T1000 (cell line): ENCODE measurements around the gene PTPRN2.

Experiments used
- DNase-seq: peaks from one replicate; lab custom pipeline; 2025; ENCODE audit warnings: mixed read lengths; lab: John Stamatoyannopoulos, UW

PTPRN2 gene

DNA sequence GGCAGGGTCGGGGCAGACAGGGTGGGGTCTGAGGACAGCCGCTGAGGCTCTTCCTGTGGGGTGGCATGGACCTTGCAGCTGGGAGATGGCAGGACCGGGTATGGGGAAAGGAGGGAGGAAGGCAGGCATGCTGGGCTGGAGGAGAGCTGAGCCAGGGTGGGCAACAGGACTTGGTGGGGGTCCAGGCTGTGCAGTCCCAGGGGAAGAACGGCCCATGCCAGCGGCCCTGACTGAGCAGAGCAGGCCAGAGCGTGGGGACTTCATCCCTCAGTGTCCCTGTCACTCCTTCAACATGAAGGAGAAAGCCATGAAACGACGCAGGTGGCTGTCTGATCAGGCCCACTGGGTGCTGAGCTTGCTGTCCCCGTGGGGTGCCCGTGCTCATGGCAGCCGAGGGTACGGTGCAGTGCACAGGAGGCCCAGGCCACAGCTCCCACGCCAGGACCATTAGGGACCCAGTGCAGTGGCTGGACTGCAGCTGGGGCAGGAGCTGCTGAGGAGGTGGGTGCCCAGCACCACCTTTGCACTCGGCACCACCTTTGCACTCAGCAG, 519.6 kb downstream of the PTPRN2 start:
- DNase-seq = no peak

DNA sequence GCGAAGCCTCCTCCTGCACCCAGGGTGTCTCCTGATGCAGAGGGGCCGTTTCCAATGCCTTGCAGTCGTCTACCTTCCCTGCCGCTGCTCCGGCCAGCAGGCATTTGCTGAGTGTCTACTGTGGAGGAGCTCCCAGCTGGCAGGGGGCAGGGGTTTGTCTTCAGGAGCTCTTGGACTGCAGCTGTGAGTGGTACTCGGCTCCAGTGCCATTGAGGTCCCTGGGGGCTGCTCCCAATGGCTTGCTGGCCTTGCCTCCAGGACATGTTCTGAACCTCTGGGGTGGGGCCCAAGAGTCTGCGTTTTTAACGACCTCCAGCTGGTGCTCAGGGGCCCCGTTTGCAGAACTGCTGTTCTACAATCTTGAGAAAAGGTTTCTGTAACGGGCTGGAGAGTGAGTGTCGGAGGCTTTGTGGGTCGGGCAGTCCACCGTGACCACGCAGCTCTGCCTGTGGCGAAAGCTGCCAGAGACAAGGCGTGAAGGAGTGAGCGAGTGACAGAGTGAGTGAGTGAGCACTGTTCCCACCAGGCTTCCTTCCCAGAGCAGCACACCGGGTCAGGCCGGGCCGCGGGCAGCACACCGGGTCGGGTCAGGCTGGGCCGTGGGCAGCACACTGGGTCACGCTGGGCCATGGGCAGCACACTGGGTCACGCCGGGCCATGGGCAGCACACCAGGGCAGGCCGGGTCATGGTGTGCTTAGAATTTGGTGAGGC, 520.2 kb downstream of the PTPRN2 start:
- no peak for DNase-seq

DNA sequence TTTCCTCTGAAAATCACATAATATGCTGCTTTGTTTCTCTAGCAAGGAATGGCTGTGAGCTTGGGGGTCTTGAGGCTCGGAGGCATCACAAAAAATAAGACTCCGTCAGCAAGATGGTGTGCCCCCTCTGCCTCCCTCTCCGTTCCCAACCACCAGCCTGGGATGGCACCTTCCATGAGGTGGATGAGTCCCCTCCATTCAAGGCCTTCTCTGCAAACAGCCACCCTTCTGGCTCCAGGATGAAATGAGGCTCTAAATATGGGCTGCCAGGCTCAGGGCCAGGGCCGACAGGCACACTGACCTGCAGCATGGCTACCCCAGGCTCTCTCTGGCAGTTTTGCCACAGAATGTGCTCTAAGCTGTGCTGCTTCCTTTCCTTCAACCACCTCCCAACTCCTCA, 521.5 kb downstream of the PTPRN2 start:
- DNase-seq = no peak

- DNase-seq = no peak
Observed at GRCh38 chr7:158065340-158065739, 522.3 kb downstream of the PTPRN2 start.

- no peak for DNase-seq
Observed at GRCh38 chr7:158064631-158065030, 523.0 kb downstream of the PTPRN2 start.

DNA sequence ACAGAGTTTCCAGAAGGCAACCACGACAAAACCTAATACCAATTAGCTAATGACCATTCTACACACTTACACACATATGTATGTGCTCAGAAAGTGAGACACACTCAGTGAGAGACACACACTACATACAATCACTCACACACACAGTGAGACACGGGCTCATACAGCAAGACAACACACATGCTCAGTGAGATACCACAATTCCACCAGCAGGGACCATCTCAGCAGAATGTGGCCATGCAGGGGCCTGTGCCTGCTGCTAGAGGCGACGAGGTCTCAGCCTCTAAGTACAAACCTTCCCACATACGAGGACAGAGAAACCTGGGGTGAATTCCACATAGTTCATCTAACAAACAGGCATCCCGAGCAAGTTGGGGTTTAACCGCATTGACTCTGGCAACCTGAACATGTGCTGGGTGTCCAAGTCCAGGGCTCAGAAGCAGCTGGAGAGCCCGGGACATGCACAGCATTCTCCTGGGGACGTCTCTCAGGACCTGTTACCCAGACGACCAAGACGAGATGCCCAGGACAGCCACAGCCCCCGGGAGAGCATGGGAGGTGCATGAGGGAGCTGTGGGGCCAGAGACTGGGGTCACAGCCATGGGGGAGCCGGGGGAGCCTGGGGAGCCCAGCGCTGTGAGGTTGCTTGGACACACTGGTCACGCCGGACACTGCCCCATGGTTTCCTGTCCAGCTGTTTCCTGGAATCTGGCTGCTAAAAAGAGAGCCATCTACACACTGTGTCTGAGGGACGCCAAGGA, 523.6 kb downstream of the PTPRN2 start:
- DNase-seq = no peak

DNA sequence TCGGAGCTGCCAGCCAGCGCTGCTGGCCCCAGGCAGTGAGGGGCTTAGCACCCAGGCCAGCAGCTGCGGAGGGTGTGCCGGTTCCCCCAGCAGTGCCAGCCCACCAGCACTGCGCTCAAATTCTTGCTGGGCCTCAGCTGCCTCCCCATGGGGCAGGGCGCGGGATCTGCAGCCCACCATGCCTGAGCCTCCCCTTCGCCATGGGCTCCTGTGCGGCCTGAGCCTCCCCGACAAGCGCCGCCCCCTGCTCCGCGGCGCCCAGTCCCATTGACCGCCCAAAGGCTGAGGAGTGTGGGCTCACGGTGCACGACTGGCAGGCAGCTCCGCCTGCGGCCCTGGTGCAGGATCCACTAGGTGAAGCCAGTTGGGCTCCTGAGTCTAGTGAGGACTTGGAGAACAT, 525.0 kb downstream of the PTPRN2 start:
- no peak for DNase-seq

GRCh38 chr7:158061884-158062656, 525.6 kb downstream of the PTPRN2 start:
- DNase-seq = no peak

- no peak for DNase-seq
Observed at GRCh38 chr7:158061026-158061630, 526.5 kb downstream of the PTPRN2 start.

DNA sequence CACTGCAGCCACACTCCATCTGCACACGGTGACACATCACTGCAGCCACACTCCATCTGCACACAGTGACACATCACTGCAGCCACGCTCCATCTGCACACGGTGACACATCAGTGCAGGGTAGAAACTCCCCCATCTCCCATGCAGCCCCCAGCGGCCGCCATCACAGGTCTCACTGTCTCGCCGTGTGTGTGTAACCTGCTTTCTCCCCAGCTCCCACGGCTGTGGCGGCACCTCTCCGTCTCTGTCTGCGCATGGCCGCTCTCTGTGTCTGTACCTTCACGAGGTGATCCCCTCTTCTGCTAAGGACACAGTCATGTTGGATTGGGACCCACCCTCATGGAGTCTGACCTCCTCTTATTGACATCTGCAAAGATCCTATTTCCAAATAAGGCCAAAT, 527.4 kb downstream of the PTPRN2 start:
- no peak for DNase-seq

GRCh38 chr7:158057446-158057845, 530.2 kb downstream of the PTPRN2 start:
- DNase-seq = no peak

DNA sequence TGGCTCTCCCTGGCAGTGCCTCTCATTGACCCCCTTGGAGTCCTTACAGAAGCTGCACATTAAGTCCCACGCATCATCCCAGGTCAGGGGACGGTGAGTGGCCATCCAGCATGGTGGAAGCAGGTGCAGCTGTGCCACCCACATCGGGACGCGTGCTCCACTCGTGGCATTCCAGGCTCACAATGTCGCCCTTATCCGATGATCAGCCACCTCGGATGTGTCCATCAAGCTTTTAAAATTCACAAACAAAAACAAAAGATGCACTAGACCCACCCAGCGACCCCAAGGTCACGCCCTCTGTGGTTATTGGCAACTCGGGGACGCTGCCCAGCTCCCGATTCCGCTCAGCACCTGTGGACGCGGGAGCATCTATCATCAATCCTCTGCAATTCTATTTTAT, 530.9 kb downstream of the PTPRN2 start:
- DNase-seq = no peak

DNA sequence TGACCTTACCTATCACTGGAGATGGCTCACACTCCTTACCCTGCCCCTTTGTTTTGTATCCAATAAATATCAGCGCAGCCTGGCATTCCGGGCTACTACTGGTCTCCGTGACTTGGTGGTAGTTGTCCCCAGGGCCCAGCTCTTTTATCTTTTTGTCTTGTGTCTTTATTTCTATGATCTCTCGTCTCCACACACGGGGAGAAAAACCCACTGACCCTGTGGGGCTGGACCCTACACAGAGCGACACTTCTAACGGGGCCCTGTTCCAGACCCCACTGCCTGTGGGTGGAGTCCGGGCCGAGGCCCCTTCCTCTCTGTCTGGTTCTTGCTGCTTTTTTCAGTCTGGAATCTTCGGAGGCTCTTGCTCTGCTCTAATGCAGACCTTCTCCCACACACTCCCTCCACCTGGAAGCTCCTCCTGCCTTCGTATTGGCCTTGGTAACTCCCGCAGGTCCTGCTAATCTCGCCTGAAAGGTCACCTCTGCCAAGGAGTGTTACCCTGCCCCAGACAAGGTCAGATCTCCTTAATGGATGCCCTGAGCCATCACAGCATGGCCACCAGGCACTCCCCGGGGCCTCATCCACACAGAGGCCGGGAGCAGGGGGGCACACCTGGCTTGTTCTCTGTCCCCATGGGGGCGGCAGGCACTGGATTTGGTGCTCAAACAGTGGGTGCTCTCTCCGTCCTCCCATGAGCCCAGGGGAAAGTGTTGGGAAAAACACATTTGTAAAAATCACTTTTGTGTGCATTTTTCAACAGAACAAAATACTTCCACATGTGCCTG, 531.7 kb downstream of the PTPRN2 start:
- DNase-seq = no peak

DNA sequence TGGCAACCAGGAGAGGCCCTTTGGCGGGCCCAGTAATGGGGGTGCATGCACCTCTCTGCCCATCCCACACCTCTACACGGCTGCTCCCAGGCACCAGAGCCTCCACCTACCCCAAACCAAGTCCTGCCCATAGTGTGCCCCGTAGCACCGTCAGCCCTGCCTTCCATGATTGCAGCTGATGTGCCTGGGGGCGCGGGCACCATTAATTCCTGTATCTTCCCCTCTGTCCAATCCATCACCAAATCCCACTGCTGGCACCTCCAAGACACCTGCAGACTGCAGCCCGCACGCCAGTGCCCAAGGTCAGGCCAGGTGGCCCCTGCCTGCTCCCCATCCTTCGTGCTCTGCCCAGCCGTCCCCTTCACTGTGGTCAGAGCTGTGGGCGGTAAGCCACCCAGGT, 533.0 kb downstream of the PTPRN2 start:
- no peak for DNase-seq

GRCh38 chr7:158054081-158054480, 533.5 kb downstream of the PTPRN2 start:
- DNase-seq = no peak

DNA sequence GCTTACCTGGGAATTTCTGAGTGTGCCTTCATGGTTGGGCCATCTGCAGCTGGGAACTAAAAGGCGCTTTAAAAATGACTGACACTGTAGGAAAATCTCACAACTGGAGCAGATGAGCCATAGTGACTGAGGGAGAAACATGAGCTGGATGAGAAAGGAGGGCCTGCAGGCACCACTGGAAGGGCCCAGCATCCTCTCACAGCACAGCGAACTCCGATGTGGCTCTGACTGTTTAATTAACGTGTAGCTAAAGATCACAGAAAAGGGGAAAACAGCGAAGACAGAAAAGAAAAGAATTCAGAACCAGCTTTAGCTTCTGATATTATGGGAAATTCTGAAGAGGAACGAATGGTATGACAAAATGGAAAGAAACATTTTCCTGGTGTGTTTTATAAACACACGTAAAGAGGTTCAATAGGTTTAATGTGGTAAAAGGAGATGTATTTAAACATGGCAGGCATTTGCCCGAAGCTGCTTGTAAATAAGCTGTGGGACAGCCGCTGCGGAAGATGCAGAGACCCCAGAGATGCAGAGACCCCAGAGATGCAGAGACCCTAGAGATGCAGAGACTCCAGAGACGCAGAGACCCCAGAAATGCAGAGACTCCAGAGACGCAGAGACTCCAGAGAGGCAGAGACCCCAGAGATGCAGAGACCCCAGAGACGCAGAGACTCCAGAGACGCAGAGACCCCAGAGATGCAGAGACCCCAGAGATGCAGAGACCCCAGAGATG, 534.3 kb downstream of the PTPRN2 start:
- DNase-seq = no peak

GRCh38 chr7:158052381-158053060, 535.1 kb downstream of the PTPRN2 start:
- no peak for DNase-seq

DNA sequence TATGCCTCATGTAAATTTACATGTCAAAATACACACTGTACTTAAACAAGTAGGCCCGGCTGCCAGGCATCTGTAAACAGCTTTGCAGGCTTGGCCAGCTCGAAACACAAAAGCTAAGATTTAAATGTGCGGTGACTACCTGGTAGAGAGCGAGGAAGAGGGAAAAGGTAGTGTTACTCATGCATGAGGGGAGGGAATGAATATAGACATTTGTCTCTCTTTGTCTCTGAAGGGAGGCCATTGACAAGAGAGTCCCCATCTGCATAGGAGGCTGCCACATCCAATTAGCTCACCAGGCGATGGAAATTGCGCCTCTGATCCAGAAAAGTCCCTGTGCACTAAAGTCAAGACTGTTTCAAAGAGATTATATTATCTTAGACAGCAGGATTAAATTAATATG, 535.8 kb downstream of the PTPRN2 start:
- DNase-seq = no peak

GRCh38 chr7:158050978-158051651, 536.5 kb downstream of the PTPRN2 start:
- DNase-seq = no peak
